Panc1 (cell line): ENCODE results near the gene PXDN.

ENCODE experiments used
- CTCF ChIP-seq: fragments of 450-650 bp; IDR thresholded peaks from 2 replicates; pipeline ENCODE4 v1.5.1; 2017; ENCODE audit warnings: mild to moderate bottlenecking
- POLR2AphosphoS5 ChIP-seq: IDR thresholded peaks from 2 replicates; pipeline ENCODE4 v1.6.1; 2012; ENCODE audit warnings: mild to moderate bottlenecking, low read depth, low read length, moderate library complexity
- REST ChIP-seq, 2 experiments: IDR thresholded peaks; 2 replicates each; pipeline ENCODE4 v1.6.1; 2011 to 2012; ENCODE audit warnings: low read depth in 2 of 2, control low read depth in 1 of 2, low read length in 1 of 2, mild to moderate bottlenecking in 1 of 2, moderate library complexity in 1 of 2; ENCODE audit not compliant: insufficient read depth in 1 of 2
- TCF7L2 ChIP-seq: IDR thresholded peaks from 2 replicates; pipeline ENCODE4 v1.6.1; 2011; ENCODE audit warnings: mild to moderate bottlenecking, low read depth, low read length, inconsistent platforms

- TF ChIP-seq CTCF (no peak), TCF7L2 (no peak), REST (IDR thresholded peaks at IDR 0.05; ENCODE audit: insufficient read depth in 1 of 2, low read depth in 2 of 2, low read length in 1 of 2) (no peak), POLR2AphosphoS5 (no peak)
Observed at GRCh38 chr2:1647417-1648240, 96.7 kb downstream of the PXDN start.
